Measurements from ENCODE around the gene PAX5.

Gene PAX5

GRCh38 chr9:36928210-36928609 lies 105.9 kb downstream of the PAX5 start:
- DNase-seq: no peak

GRCh38 chr9:36924757-36925432 lies 109.2 kb downstream of the PAX5 start:
- peak; percentile 49 for DNase-seq

GRCh38 chr9:36924071-36924470 lies 110.0 kb downstream of the PAX5 start:
- peak; percentile 94 for DNase-seq

GRCh38 chr9:36923025-36923625 lies 110.9 kb downstream of the PAX5 start:
- no peak for DNase-seq

GRCh38 chr9:36922548-36922947 lies 111.5 kb downstream of the PAX5 start:
- DNase-seq: peak; percentile 64

- peak; percentile 88 for DNase-seq
Measured at GRCh38 chr9:36914212-36914577, 119.9 kb downstream of the PAX5 start.

- DNase-seq: peak; percentile 62
Measured at GRCh38 chr9:36913393-36914211, 120.5 kb downstream of the PAX5 start.

GRCh38 chr9:36912620-36913019 lies 121.4 kb downstream of the PAX5 start:
- DNase-seq: no peak

- peak; percentile 72 for DNase-seq
Measured at GRCh38 chr9:36911601-36912412, 122.3 kb downstream of the PAX5 start.

- DNase-seq: no peak
Measured at GRCh38 chr9:36911037-36911436, 123.0 kb downstream of the PAX5 start.

GRCh38 chr9:36906492-36906891 lies 127.6 kb downstream of the PAX5 start:
- DNase-seq: no peak

GRCh38 chr9:36905101-36906066 lies 128.7 kb downstream of the PAX5 start:
- DNase-seq: peak; percentile 47

GRCh38 chr9:36903541-36904435 lies 130.3 kb downstream of the PAX5 start:
- DNase-seq: peak; percentile 86

GRCh38 chr9:36902861-36903524 lies 131.1 kb downstream of the PAX5 start:
- peak; percentile 20 for DNase-seq

- DNase-seq: peak; percentile 52
Measured at GRCh38 chr9:36902080-36902716, 131.9 kb downstream of the PAX5 start.

- DNase-seq: no peak
Measured at GRCh38 chr9:36901528-36901927, 132.5 kb downstream of the PAX5 start.

GRCh38 chr9:36900856-36901220 lies 133.2 kb downstream of the PAX5 start:
- DNase-seq: no peak

- no peak for DNase-seq
Measured at GRCh38 chr9:36900136-36900855, 133.8 kb downstream of the PAX5 start.

GRCh38 chr9:36899406-36899805 lies 134.7 kb downstream of the PAX5 start:
- DNase-seq: no peak

Data from NCI-H69 (cell line).